HG03045 (cell line): ENCODE data around the gene LPA.
"Not testable (repeated sequence)": the region's sequence is repeated elsewhere in the genome, so short reads cannot be mapped to it uniquely, and the experiment has no call there.

Experiments
- ATAC-seq: cut with Tn5 transposase; IDR thresholded peaks from one replicate; pipeline ENCODE4 v1.9.1; 2021; ENCODE audit warnings: mild to moderate bottlenecking, moderate library complexity; ENCODE audit not compliant: unreplicated experiment

The LPA gene, protein sequence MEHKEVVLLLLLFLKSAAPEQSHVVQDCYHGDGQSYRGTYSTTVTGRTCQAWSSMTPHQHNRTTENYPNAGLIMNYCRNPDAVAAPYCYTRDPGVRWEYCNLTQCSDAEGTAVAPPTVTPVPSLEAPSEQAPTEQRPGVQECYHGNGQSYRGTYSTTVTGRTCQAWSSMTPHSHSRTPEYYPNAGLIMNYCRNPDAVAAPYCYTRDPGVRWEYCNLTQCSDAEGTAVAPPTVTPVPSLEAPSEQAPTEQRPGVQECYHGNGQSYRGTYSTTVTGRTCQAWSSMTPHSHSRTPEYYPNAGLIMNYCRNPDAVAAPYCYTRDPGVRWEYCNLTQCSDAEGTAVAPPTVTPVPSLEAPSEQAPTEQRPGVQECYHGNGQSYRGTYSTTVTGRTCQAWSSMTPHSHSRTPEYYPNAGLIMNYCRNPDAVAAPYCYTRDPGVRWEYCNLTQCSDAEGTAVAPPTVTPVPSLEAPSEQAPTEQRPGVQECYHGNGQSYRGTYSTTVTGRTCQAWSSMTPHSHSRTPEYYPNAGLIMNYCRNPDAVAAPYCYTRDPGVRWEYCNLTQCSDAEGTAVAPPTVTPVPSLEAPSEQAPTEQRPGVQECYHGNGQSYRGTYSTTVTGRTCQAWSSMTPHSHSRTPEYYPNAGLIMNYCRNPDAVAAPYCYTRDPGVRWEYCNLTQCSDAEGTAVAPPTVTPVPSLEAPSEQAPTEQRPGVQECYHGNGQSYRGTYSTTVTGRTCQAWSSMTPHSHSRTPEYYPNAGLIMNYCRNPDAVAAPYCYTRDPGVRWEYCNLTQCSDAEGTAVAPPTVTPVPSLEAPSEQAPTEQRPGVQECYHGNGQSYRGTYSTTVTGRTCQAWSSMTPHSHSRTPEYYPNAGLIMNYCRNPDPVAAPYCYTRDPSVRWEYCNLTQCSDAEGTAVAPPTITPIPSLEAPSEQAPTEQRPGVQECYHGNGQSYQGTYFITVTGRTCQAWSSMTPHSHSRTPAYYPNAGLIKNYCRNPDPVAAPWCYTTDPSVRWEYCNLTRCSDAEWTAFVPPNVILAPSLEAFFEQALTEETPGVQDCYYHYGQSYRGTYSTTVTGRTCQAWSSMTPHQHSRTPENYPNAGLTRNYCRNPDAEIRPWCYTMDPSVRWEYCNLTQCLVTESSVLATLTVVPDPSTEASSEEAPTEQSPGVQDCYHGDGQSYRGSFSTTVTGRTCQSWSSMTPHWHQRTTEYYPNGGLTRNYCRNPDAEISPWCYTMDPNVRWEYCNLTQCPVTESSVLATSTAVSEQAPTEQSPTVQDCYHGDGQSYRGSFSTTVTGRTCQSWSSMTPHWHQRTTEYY (N-terminal part only)

DNA sequence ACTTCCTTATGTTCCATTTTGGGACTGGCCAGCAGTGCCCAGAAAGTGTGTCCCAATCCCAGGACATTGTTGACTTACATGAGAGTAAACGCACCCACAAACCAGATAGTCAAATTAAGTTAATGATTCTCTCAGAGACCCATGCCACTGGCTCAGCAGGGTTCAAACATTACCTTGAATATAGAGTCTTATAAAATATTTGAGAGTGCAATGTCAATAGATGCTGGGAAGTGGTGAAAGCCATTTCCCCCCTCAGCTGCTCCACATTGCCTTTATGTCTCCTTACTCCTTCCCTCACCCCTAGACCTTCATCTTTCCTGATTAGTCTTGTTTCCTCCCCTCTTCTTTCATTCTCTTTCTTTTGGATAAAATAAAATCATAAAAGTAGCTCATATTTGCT, at the start of gene LPA:
TSS of gene LPA (minus strand) at position 78 of the 400 bp plus-strand sequence. CDS start at position 17, 61 bp downstream.
- ATAC-seq, result not testable (repeated sequence)

DNA sequence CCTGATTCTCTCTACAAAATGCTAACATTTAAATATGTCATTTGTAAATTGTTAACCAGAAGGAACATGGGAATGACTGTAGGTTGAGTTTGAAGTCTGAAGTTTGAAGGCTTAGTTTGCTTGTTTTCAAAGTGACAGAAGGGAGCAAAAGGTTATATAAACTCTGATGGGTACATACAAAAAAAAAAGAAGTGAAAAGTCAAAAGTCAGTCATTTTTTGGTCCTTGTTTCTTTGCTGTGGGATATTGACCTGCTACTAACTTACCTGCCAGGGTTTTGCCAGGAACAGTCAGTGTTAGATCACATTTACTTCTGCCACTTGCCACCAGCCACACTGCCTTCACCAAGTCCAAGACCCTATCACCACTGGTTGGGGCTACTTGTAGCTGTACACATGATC, 44.9 kb upstream of the LPA start:
- not testable (repeated sequence) for ATAC-seq

DNA sequence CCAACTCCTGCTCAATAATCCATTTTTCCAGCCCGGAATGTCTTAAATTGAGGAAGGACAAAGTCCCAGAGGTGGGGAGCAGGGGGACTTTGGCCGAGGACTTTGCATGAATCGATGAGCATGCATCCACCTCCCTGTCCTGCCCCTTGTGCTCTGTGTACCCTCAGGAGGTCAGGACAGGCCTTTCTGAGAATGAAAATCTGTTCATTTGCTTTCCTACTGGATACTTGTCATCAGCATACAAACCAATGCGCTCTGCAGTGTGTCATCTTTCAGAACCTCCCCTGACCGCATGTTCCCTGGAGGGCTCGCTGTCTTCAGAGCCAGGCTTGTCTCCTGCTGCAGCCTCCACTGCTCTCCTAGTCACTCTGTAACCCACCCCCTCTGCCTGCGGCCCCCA, 40.6 kb upstream of the LPA start:
- not testable (repeated sequence) for ATAC-seq

DNA sequence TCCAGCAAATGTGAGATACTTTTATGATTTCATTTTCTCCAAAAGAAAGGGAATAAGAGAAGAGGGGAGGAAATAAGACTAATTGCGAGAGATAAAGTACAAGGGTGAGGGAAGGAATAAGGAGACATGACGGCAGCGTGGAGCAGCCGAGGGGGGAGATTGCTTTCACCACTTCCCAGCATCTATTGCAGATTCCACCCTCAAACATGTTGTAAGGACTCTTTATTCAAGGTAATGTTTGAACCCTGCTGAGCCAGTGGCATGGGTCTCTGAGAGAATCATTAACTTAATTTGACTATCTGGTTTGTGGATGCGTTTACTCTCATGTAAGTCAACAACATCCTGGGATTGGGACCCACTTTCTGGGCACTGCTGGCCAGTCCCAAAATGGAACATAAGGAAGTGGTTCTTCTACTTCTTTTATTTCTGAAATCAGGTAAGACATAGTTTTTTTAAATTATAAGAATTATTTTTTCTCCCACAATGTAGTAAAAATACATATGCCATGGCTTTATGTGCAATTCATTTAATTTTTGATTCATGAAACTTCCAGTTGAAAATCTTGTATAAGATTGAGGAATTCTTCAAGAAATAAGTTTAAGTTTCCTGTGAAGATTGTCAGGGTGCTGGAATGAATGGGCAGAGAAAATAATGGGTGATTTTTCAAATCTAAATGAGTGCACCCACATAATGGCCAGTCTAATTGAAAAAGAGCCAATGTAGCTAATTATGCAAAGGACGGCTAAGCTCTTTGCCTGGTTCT, 38.0 kb upstream of the LPA start, which contains the start of gene PLG:
TSS of gene PLG (plus strand) at position 327 of the 763 bp plus-strand sequence. CDS start at position 388, 61 bp downstream.
- not testable (repeated sequence) for ATAC-seq

DNA sequence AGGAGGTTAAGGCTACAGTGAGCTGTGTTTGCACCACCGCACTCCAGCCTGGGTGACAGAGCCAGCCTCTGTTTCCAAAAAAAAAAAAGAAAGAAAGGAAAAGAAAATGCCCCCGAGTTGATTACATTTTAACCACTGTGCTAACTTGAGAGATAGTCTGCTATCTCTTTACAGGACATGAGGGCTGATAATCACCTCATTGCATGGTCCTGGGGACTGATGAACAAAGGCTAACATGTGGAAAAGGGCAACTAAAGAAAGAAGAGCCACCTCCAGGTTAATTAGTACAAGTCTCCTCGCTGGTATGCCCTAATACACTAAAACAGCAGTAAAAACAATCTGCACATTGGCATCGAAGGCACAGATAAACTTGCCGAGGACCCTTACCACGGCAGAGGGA, 33.8 kb upstream of the LPA start:
- no peak for ATAC-seq

DNA sequence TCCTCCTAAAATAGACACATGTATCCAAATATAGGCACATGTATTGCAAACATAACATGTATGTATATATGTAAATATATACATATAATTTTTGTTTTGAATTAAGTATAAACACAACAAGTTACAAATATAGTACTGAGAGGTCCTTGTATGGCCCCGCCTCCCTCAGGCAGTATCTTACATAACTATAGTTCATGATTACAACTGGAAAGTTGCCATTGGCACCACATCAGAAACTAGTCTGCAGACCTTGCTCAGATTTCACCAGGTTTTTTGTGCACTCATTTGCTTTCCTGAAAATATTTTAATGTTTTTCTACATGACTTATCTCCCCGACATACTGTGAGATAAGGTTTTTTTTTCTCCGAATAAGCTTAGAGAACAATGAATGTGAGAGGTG, 32.8 kb upstream of the LPA start:
- not testable (repeated sequence) for ATAC-seq

DNA sequence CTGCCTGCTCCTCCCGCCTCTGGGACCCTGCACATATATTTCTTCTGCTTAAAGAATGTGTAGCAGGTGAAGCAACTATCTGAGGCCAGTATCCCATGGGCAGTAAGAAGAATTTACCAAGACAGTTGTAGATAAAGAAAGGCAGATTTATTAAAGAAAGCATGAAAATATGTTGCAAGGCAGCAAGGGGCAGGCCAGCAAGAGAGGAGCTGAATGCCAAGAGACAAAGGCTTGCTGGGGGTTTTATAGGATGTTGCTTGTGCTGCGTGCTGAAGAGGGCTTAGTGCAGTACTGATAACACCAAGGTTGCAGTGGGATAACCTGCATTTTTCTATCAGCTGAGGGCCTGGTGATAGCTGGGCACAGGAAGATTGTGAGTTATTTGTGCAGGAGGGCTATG, 31.5 kb upstream of the LPA start:
- not testable (repeated sequence) for ATAC-seq

DNA sequence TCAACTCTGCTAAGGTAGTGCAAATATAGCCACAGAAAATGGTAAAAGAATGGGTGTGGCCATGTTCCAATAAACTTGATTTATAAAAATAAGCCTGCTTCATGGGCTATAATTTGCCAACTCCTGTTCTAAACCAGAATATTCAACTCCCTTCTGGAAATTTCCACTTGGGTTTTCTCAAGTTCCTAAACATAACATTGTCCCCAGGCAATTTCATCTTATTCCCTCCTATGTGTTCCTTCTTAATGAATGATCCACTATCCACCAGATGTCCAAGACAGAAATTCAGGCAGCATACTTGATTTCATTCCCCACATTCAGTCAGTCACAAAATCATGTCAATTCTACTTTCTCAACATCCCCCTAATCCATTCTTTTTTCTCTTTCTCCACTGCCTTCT, 30.9 kb upstream of the LPA start:
- ATAC-seq, result not testable (repeated sequence)

- no peak for ATAC-seq
These were observed 28.4 kb upstream of the LPA start for GRCh38 chr6:160692369-160692959.

DNA sequence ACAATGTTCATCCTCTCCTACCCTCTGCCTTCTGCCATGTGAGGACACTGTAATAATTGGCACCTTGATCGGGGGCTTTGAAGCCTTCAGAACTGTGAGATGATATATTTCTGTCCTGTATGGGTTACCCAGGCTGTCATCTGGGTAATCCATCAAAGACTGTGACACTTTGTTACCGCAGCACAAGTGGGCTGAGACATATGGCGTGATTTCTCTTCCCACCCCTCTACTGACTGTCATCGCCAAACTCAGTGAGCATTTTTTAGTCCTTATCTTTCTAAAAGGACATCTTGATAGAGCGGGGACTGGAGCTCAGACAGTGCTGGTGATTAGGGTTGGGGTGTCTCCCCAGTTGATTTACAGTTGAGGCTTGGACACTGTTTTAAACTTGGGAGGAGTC, 27.5 kb upstream of the LPA start:
- ATAC-seq, result no peak

DNA sequence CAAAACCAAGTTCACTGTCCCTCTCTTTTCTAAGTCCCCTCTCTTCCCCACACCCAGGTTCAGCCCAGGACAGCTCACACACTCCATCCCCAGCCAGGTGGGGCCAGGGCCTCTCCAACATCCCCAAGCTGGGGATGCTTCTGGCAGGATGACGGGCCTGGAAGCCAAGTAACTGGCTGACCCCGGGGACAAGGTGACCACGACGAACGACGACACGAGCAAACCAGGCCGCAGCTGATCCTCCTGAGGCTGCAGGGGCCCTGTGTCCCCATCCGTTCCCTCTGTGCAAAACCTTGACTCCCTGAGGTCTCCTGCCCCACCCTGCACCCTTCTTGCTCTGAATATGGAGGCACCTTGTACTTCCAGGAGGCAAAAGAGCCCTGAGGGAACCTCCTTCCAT, 26.4 kb upstream of the LPA start:
- no peak for ATAC-seq

DNA sequence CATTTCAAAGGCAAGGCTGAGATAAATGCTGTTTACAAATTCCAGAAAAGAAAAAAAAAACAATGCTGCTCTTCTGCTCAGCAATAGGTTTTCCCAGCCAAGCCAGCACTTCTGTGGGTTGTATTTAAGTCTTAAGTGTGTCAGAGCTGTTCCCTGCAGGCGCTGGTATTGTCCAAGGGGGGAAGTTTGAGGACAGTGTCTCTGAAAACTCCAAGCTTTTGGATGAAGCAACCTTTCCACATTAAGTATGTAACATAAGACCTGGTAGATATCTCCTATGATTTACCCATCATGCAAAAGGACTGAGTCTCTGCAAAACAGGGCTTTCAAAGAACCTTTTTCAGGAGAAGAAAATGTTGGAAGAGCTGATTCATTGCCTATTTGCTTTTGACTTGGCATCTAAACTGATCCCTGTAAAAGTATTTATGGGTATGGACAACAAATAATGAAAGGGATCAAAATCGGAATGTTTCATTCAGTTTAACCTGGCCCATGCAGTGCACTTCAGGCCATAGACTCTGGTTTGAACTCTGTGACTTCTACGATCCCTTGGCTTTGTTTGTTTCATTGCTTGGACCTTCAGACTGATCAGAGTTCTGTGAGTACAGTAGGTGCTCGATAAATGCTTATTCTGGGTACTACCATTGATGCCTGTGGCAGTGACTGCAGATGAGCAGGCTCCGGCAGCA, 21.8 kb upstream of the LPA start:
- no peak for ATAC-seq

- ATAC-seq, result not testable (repeated sequence)
These were observed 21.2 kb upstream of the LPA start for GRCh38 chr6:160685101-160685761.

DNA sequence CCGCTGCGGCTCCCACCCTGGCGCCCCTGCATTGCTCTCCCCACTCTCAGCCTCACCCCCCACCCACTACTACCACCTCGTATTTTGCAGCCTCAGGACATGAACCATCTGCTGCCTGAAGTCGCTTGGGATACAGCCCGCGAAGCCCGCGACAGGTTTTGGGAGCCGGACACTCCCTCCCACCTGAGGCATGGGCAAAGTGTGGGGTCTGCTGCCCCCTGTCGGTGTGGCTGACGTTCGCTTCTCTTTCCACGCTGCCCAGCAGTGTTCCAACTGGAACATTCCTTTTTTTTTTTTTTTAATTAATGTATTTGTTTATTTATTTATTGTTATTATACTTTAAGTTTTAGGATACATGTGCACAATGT, 15.3 kb upstream of the LPA start:
- ATAC-seq, result no peak

GRCh38 chr6:160678744-160679401, 14.8 kb upstream of the LPA start:
- ATAC-seq, result no peak

DNA sequence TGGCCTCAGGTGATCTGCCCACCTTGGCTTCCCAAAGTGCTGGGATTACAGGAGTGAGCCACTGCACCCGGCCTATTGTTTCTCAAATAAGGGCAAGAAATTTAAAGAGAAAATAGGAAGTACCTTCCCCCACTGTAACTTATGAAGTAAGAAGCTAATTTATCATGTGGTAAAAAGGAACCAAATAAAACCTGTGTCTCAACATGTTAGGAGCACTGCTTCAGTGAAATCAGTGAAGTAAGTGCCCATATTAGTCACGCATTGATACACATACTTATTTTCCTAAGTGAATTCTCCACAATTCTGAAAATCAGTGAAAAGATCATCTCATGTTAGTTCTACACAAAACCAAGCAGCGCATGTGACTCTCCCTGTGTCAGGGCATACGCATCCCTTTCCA, 14.2 kb upstream of the LPA start:
- no peak for ATAC-seq

DNA sequence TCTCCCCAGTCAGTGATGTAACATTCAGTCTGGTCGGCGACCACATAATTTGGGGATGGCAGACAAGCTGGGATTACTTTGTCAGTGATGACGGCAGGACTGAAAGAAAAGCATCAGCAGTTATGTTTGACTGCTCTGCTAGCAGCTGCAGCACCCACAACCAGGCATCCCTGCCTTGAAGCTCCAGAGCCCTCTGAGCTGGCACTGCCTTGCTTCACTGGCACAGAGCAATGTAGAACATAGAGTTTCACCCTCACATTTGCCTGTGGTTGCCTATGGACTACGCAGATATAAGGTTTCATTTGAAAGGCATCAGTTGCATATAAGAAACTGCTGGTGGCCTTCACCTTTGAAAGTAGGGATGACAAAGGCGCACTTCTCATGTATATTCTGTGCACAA, 12.3 kb upstream of the LPA start:
- ATAC-seq, result not testable (repeated sequence)

- no peak for ATAC-seq
These were observed 4.5 kb upstream of the LPA start for GRCh38 chr6:160668589-160668988.
